Right ventricle myocardium inferior (tissue), 1 donor: ENCODE results near the gene HEATR5A. TPM values are rescaled to one million over a fixed set of nuclear protein-coding genes. Genes with fewer than 3 reads are reported as not detected.
"Not testable (repeated sequence)": the region's sequence is repeated elsewhere in the genome, so short reads cannot be mapped to it uniquely, and the experiment has no call there.

Source experiments
- ATAC-seq: fragments of 200-7000 bp; cut with Tn5 transposase; one replicate; pipeline ENCODE4 v1.9.1; 2020; ENCODE audit warnings: mild to moderate bottlenecking, moderate library complexity
- DNase-seq: peaks from one replicate; pipeline ENCODE4 v3.0.0; 2021; ENCODE audit errors: missing footprints
- intact Hi-C: fragments of 100-400 bp; cut with DNase I; formaldehyde crosslinking; loops from one replicate; pipeline ENCODE4 v1.11.0; 2022
- total RNA-seq: library from RNA; stranded (reverse); fragmentation: NEBNext Ultra II Directional; extraction: Animal tissue kit (Norgen Biotek cat#: 25700); gene quantifications from one replicate; pipeline ENCODE4 v1.2.1, GENCODE V29; 2021
- donor health status: DM: no; HTN: yes; CAD: no; lungs with severe emphysema.

HEATR5A gene
- total RNA-seq, 1 donor from 2014 or later = 48.1 TPM

DNA sequence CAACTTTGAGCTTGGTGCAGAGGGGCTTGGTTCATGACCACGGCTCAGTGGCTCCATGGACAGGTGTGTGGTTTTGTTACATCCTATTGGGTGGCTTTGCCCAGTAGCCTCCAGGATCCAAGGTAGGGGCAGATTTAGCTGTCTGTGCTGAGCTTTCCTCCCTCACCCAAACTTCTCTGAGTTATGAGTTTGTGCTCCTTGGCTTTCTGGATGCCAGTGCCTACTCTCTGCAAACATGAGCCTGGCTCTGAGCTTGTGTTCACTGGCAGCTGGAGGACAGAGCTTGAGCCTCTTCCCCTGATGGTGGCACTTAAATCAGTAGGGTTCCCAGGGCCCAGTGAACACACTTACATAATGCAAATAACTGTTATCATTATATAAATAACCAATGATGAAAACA is 167.5 kb downstream of the HEATR5A start:
- intact Hi-C loops = no loop called here
- DNase-seq (no peak), ATAC-seq (no peak)

DNA sequence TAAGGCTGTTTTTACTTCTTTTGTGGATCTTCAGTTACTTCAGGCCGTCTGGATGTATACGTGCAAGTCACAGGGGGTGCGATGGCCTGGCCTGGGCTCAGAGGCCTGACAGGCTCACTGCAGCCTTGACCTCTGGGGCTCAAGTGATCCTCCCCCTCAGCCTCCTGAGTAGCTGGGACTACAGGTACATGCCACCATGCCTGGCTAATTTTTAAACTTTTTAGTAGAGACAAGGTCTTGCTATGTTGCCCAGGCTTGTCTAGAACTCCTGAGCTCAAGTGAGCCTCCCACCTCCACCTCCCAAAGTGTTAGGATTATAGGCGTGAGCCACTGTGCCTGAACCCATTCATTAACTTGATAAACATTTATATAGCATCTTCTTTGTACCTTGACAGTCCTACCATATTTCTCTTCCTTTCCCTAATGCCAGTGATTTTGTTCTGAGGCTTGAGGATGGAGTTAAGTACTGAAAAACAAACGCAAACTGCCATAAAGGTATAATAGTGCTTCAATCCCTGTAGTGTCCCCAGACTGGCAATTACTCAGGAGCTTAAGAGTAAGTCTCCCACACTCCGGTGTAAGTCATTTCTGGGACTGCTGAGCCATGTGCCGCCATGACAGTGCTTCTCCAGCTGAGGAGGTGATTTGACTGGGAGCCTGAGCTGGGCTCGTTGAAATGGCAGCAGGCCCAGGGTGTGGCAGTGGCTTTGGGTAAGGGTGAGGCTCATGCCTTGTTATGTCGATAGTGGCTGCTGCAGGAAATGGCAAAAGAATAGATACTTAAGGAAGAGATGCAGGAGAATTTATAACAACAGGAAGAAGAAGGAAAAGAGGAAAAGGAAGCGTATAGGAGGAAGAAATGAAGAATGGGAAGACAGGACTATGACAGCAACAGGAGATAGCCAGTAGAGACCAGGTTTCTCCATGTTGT is 169.1 kb downstream of the HEATR5A start:
- ATAC-seq (no peak), DNase-seq (no peak)
- intact Hi-C loops = no loop called here

DNA sequence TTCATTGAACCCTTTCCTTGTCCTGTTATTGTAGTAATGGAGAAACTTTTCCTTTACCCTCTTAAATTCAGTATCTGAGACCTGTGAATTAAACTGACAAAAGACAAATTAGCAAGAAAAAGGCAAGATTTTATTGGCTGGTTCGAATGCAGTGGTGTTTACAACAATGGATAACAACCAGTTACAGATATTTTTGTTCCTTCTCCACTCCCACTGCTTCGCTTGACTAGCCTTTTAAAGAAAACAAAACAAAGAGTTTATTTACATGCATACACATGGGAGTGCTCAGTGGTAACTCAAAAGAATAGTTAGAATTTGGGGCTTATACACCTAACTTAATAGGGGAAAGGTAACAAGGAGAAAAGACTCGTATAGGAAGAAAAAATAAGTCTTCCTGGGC is 175.7 kb downstream of the HEATR5A start:
- intact Hi-C loops = no loop called here
- DNase-seq (no peak), ATAC-seq (no peak)

DNA sequence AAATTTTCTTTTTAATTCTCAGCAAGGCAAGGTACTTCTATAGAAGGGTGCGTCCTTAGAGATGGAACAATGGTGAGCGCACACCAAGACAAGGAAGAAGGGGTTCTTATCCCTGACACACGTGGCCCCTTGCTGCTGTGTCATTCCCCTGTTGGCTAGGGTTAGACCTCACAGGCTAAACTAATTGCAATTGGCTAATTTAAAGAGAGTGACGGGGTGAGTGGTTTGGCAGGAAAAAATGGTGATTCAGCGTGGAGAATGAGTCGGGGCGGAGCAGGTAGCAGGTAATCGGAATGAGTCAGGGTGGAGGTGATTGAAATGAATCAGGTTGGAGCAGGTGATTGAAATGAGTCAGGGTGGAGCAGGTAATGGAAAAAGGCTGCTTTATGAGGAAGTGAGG is 176.5 kb downstream of the HEATR5A start:
- no peak for ATAC-seq
- no peak for DNase-seq
- intact Hi-C loops = no loop called here

DNA sequence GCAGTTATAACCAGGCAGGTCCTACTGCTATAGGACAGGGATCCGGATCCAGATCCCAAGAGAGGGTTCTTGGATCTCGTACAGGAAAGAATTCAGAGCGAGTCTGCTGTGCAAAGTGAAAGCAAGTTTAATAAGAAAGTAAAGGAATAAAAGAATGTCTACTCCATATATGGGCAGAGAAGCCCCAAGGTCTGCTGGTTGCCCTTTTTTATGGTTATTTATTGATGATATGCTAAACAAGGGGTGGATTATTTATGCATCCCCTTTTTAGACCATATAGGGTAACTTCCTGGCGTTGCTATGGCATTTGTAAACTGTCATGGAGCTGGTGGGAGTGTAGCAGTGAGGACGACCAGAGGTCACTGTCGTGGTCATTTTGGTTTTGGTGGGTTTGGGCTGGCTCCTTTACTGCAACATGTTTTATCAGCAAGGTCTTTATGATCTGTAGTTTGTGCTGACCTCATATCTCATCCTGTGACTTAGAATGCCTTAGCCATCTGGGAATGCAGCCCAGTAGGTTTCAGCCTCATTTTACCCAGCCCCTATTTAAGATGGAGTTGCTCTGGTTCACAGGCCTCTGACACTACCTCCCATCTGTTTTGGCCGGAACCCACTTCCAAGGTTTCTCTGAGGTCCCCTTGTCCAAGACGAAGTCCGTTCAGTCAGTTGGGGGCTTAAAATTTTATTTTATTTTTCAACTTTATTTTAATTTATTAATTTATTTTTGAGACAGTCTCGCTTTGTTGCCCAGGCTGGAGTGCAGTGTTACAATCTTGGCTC is 178.0 kb downstream of the HEATR5A start:
- DNase-seq, intact Hi-C loops: not testable (repeated sequence)
- ATAC-seq = peak; percentile 39

Other genes starting within 250 kb of the HEATR5A start
- 151 TPM for gene HECTD1, start 212.8 kb downstream of the HEATR5A start, total RNA-seq
- 7.0 TPM for gene DTD2, start 37.0 kb upstream of the HEATR5A start, total RNA-seq
- gene GPR33, start 67.5 kb upstream of the HEATR5A start, total RNA-seq = not detected
- gene NUBPL, start 140.9 kb upstream of the HEATR5A start, total RNA-seq = 28.6 TPM